Endothelial cell (in vitro differentiated cells): ENCODE measurements around the gene TBC1D30. TPM values are rescaled to one million over a fixed set of nuclear protein-coding genes. Genes with fewer than 3 reads are reported as not detected.

Experiments used
- DNase-seq: peaks from one replicate; pipeline ENCODE4 v3.0.0; 2021; ENCODE audit warnings: low spot score
- H3K27ac Mint-ChIP-seq: one replicate; pipeline ENCODE4 v1.8.0; 2021; ENCODE audit warnings: mixed read lengths, inconsistent platforms; ENCODE audit not compliant: unreplicated experiment
- H3K27me3 Mint-ChIP-seq: one replicate; pipeline ENCODE4 v1.8.0; 2021; ENCODE audit warnings: mild to moderate bottlenecking, moderate library complexity, mixed read lengths, inconsistent platforms; ENCODE audit not compliant: unreplicated experiment
- H3K36me3 Mint-ChIP-seq: one replicate; pipeline ENCODE4 v1.8.0; 2021; ENCODE audit warnings: mild to moderate bottlenecking, low read depth, mixed read lengths, inconsistent platforms; ENCODE audit not compliant: unreplicated experiment
- H3K4me1 Mint-ChIP-seq: one replicate; pipeline ENCODE4 v1.8.0; 2021; ENCODE audit warnings: mild to moderate bottlenecking, mixed read lengths, inconsistent platforms; ENCODE audit not compliant: unreplicated experiment
- H3K4me3 Mint-ChIP-seq: one replicate; pipeline ENCODE4 v1.8.0; 2021; ENCODE audit warnings: mild to moderate bottlenecking, mixed read lengths, inconsistent platforms; ENCODE audit not compliant: unreplicated experiment
- H3K9me3 Mint-ChIP-seq: one replicate; pipeline ENCODE4 v1.8.0; 2021; ENCODE audit warnings: mixed read lengths, inconsistent platforms; ENCODE audit not compliant: unreplicated experiment
- total RNA-seq: library from RNA; stranded (reverse); fragmentation: NEBNext Ultra II Directional; extraction: Animal tissue kit (Norgen Biotek cat#: 25700); gene quantifications from one replicate; pipeline ENCODE4 v1.2.1, GENCODE V29; 2021; ENCODE audit not compliant: unreplicated experiment
- TF ChIP-seq, protein P1 (sequence below): fragments of 200-600 bp; sonication (generic); IDR thresholded peaks from one replicate; pipeline ENCODE4 v1.5.0; 2021; ENCODE audit warnings: antibody characterized with exemption; ENCODE audit not compliant: unreplicated experiment

Gene TBC1D30
- total RNA-seq, 1 donor from 2014 or later: 3.6 TPM

GRCh38 chr12:64826234-64826633, 1.8 kb downstream of the TBC1D30 start:
- Mint-ChIP-seq H3K4me1 (peaks cover 8% of the 10 kb centered on the region), H3K4me3 (peak overlapping the region; percentile 54), H3K36me3 (peaks cover 7% of the 10 kb centered on the region), H3K9me3 (no peaks in the 10 kb centered on the region), H3K27me3 (peaks cover 11% of the 10 kb centered on the region), H3K27ac (no peak overlapping the region)
- peak; percentile 70 for DNase-seq
- TF ChIP-seq, protein P1, sequence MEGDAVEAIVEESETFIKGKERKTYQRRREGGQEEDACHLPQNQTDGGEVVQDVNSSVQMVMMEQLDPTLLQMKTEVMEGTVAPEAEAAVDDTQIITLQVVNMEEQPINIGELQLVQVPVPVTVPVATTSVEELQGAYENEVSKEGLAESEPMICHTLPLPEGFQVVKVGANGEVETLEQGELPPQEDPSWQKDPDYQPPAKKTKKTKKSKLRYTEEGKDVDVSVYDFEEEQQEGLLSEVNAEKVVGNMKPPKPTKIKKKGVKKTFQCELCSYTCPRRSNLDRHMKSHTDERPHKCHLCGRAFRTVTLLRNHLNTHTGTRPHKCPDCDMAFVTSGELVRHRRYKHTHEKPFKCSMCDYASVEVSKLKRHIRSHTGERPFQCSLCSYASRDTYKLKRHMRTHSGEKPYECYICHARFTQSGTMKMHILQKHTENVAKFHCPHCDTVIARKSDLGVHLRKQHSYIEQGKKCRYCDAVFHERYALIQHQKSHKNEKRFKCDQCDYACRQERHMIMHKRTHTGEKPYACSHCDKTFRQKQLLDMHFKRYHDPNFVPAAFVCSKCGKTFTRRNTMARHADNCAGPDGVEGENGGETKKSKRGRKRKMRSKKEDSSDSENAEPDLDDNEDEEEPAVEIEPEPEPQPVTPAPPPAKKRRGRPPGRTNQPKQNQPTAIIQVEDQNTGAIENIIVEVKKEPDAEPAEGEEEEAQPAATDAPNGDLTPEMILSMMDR: no peak

DNA sequence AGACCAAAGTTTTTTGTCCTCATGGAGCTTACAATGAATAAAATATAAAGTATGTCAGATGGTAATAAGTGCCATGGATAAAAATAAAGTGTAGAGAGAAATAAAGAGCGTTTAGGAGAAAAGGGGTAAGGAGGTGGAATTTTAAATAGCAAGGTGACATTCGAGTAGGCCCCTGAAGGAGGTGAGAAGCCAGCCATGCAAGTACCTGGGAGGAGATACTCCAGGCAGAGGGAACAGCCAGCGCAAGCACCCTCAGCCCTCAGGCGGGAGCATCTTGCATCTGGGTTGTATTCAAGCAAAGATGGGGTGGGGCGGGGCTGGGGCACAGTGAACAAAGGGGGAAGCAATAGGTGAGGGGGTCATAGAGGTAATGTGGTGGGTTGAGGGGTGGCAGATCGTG, 4.3 kb downstream of the TBC1D30 start:
- Mint-ChIP-seq H3K27me3 (peaks cover 11% of the 10 kb centered on the region), H3K27ac (no peak overlapping the region), H3K9me3 (no peaks in the 10 kb centered on the region), H3K4me1 (peaks cover 8% of the 10 kb centered on the region), H3K4me3 (no peak overlapping the region), H3K36me3 (peaks cover 7% of the 10 kb centered on the region)
- DNase-seq: no peak
- TF ChIP-seq, protein P1: no peak

- DNase-seq: no peak
- no peak overlapping the region for H3K4me3 Mint-ChIP-seq
- no peaks in the 10 kb centered on the region for H3K4me1 Mint-ChIP-seq
- no peaks in the 10 kb centered on the region for H3K36me3 Mint-ChIP-seq
- TF ChIP-seq, protein P1: no peak
- H3K27ac Mint-ChIP-seq: no peak overlapping the region
- H3K27me3 Mint-ChIP-seq: no peaks in the 10 kb centered on the region
- H3K9me3 Mint-ChIP-seq: no peaks in the 10 kb centered on the region
Observed at GRCh38 chr12:64833928-64834327, 9.5 kb downstream of the TBC1D30 start.

GRCh38 chr12:64835901-64836300, 11.5 kb downstream of the TBC1D30 start:
- H3K36me3 Mint-ChIP-seq: no peaks in the 10 kb centered on the region
- no peaks in the 10 kb centered on the region for H3K9me3 Mint-ChIP-seq
- H3K4me1 Mint-ChIP-seq: no peaks in the 10 kb centered on the region
- DNase-seq: no peak
- no peaks in the 10 kb centered on the region for H3K27me3 Mint-ChIP-seq
- no peak overlapping the region for H3K27ac Mint-ChIP-seq
- no peak overlapping the region for H3K4me3 Mint-ChIP-seq
- TF ChIP-seq, protein P1: no peak

DNA sequence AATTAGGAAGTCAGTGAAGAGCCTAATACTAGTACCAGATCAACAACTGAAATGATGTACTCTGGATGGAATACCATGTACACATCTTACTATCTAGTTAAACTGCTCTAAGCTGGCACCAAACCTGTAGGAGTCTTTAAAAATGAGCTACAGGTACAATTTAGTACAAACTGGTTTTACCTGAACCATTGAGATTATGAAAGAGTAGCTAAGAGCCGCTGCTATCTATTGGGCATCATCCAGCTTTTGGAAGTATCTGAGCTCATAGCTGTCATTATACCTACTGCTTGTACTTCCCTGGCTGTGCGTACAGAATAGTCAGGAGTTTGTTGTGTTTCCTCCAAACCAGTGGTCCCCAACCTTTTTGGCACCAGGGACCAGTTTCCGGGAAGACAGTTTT, 12.4 kb downstream of the TBC1D30 start:
- TF ChIP-seq, protein P1: no peak
- Mint-ChIP-seq H3K4me1 (no peaks in the 10 kb centered on the region), H3K27ac (no peak overlapping the region), H3K27me3 (no peaks in the 10 kb centered on the region), H3K36me3 (no peaks in the 10 kb centered on the region), H3K4me3 (no peak overlapping the region), H3K9me3 (no peaks in the 10 kb centered on the region)
- no peak for DNase-seq
